Fibroblast of gingiva (primary cell): ENCODE measurements around the gene EPC1.
"Not testable (repeated sequence)": the region's sequence is repeated elsewhere in the genome, so short reads cannot be mapped to it uniquely, and the experiment has no call there.

Source experiments
- DNase-seq: peaks from one replicate; pipeline ENCODE4 v3.0.0-alpha.2; 2011; ENCODE audit warnings: low read depth

The EPC1 gene

GRCh38 chr10:32346551-32347362, at the start of gene EPC1:
EPC1 (minus strand) TSS chr10:32347158; CDS start chr10:32346915, 243 bp downstream.
- DNase-seq, result peak; percentile 89

GRCh38 chr10:32393911-32394310, 47.0 kb upstream of the EPC1 start:
- no peak for DNase-seq

GRCh38 chr10:32392284-32392683, 45.3 kb upstream of the EPC1 start:
- DNase-seq, result not testable (repeated sequence)

GRCh38 chr10:32390193-32390592, 43.2 kb upstream of the EPC1 start:
- DNase-seq, result no peak

GRCh38 chr10:32388258-32389027, 41.5 kb upstream of the EPC1 start:
- no peak for DNase-seq

- DNase-seq, result no peak
Observed at GRCh38 chr10:32386623-32387260, 39.8 kb upstream of the EPC1 start.

GRCh38 chr10:32384171-32384570, 37.2 kb upstream of the EPC1 start:
- no peak for DNase-seq

GRCh38 chr10:32381165-32381564, 34.2 kb upstream of the EPC1 start:
- no peak for DNase-seq

- no peak for DNase-seq
Observed at GRCh38 chr10:32379950-32380551, 33.1 kb upstream of the EPC1 start.

GRCh38 chr10:32379318-32379949, 32.5 kb upstream of the EPC1 start:
- DNase-seq, result peak; percentile 59

GRCh38 chr10:32378363-32379317, 31.7 kb upstream of the EPC1 start:
- DNase-seq, result peak; percentile 88

- DNase-seq, result peak; percentile 29
Observed at GRCh38 chr10:32377458-32378259, 30.7 kb upstream of the EPC1 start.

GRCh38 chr10:32376771-32377170, 29.8 kb upstream of the EPC1 start:
- no peak for DNase-seq

GRCh38 chr10:32376097-32376496, 29.1 kb upstream of the EPC1 start:
- no peak for DNase-seq

GRCh38 chr10:32375631-32376030, 28.7 kb upstream of the EPC1 start:
- no peak for DNase-seq

- DNase-seq, result no peak
Observed at GRCh38 chr10:32374605-32375004, 27.6 kb upstream of the EPC1 start.

- no peak for DNase-seq
Observed at GRCh38 chr10:32373496-32373895, 26.5 kb upstream of the EPC1 start.

GRCh38 chr10:32373031-32373430, 26.1 kb upstream of the EPC1 start:
- DNase-seq, result no peak

- no peak for DNase-seq
Observed at GRCh38 chr10:32372000-32372875, 25.3 kb upstream of the EPC1 start.
